ENCODE results near the gene MEI1.

MEI1 gene

DNA sequence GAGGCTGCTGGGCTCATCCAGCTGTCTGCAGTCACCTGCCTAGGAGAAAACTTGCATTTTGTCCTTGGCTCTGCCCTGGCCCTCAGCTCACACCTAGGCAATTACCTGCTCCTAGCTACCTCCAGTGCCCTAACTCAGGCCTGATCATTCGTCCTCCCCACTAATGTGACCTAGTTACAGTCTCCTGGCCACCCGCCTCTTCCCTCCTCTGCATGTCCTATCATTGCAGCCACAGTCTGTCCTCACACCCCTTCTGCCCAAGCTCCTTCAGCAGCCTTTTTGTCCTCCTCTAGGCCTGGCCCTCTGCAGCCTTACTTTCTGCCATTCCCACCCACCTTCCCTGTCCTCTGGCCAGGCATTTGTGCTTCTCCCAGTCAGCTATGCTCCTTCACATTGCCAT is 83.4 kb downstream of the MEI1 start:
- DNase-seq (ENCODE audit: low read depth, low spot score) = no peak

- DNase-seq (ENCODE audit: low read depth, low spot score) = no peak
Observed at GRCh38 chr22:41787331-41787730, 88.0 kb downstream of the MEI1 start.

GRCh38 chr22:41793871-41794270 is 94.6 kb downstream of the MEI1 start:
- DNase-seq (ENCODE audit: low read depth, low spot score) = no peak

DNA sequence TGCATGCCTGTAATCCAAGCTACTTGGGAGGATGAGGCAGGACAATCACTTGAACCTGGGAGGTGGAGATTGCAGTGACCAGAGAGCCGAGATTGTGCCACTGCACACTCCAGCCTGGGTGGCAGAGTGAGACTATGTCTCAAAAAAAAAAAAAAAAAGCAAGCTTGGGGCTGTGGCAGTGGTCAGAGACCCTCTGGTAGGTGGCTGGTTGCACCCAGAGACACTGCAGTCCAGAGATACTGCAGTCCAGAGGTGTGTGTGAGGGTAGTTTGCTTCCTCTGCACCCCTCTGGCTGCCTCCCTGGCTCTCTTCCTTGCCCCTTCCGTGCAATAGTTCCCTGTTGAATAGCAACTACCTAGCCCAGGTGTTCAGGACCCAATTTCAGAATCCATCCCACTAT is 99.4 kb downstream of the MEI1 start:
- DNase-seq (ENCODE audit: low read depth, low spot score) = no peak

DNA sequence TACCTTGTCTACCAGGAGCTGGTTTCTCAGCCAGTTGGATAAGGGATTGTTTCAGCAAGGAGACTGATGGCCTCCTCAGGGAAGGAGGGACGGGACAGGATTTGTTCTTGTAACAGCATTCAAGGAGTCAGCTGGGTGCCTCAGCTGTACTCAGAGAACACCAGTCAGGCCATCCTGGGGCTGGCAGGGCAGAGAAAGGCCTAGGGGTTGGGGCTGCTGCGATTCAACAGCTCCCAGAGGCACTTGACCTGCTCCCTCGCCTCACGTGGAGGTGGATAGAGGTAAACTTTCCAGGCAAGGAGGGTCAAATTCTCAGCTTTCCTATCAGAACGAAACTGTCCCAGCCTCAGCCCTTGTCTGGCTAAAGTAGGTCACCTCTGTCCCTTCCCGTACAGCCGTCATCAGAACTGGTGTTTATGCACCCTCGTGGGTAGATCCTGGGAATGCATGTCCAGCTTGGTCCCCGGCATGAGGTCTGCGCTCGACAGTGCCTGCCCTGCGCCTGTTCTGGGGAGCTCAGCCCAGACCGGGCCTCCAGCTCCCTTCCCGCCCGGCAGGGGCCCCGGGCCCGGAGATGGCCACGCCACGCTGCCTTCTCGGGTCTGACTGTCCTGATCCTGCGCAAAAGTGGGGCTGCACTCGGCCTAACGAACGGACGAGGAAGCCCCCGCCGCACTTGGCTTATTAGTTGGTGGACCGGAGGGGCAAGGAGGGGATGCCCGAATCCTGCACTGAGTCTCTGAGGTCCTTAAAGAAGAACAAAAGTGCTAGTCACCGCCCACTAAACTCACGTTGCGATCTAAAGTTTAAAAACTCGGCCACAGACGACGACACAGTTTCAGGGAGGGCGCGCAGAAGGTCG is 100.4 kb downstream of the MEI1 start:
- DNase-seq (ENCODE audit: low read depth, low spot score) = peak; percentile 39

GRCh38 chr22:41800348-41801146 is 101.2 kb downstream of the MEI1 start, which contains the start of gene CCDC134:
Gene CCDC134 (plus strand): TSS chr22:41800679. CDS start chr22:41808891, 8,212 bp downstream.
- peak; percentile 93 for DNase-seq (ENCODE audit: low read depth, low spot score)

DNA sequence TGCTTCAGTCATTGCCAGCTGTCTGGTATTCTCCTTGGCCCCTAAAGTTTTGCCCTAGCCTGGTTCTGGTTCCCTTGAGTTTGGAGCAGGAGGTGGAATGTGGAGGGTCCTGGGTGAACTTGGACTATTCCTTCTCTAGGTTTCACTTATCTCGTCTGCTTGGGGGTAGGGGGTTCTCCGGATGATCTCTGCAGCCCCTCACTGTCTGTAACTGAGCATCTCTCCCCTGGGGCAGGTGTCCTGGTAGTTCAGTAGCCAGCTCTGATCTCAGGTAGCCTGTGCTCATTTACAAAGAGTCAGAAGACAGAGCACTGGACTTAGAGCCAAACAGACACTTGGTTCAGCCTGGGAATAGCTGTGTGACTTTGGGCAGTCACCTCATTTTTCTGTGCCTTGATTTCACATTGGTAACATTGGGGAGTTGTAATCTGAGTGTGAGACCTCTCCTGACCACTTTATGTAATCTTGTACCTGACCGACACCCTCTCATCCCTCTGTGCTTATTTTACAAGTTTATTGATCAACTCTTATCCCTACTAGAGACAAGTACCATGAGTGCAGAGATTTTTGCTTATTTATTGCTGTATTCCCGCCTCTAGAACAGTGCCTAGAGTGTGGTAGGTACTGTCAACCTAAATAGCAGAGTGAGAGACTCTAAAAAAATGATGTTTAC is 102.0 kb downstream of the MEI1 start:
- no peak for DNase-seq (ENCODE audit: low read depth, low spot score)

DNA sequence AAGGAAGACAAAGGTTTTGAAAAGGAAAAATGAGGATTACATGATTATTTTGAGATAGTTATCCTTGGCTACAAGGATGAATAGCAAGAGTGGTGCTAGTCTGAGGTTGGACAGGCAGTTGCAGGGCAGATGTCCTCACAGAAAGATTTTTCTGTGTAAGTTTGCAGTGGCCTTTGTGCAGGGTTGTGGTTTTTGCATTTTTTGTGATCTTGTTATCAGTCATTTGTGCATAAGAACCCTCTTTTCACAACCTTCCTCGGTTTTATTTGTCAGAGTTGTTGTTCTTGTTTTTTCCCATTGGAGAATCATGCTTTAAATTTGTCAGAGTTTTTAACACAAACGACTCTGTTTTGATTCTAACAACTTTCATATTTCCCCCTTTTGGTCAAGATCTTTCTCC is 102.6 kb downstream of the MEI1 start:
- no peak for DNase-seq (ENCODE audit: low read depth, low spot score)

DNA sequence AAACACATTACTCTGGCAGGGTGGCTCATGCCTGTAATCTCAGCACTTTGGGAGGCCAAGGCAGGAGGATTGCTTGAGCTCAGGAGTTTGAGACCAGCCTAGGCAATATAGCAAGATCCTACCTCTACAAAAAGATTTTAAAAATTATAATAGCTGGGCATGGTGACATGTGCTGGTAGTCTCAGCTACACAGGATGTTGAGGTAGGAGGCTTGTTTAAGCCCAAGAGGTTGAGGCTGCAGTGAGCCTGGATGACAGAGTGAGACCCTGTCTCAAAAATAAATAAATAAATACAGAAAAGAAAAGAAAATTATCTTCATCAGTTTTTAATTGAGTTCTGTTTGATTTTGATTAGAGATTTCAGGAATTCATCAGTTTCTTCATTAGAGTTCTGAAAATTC is 106.3 kb downstream of the MEI1 start:
- no peak for DNase-seq (ENCODE audit: low read depth, low spot score)

- DNase-seq (ENCODE audit: low read depth, low spot score) = no peak
Observed at GRCh38 chr22:41808400-41808799, 109.1 kb downstream of the MEI1 start.

GRCh38 chr22:41810022-41810421 is 110.7 kb downstream of the MEI1 start:
- no peak for DNase-seq (ENCODE audit: low read depth, low spot score)

GRCh38 chr22:41812805-41813545 is 113.7 kb downstream of the MEI1 start:
- DNase-seq (ENCODE audit: low read depth, low spot score) = no peak

- DNase-seq (ENCODE audit: low read depth, low spot score) = no peak
Observed at GRCh38 chr22:41813726-41814410, 114.6 kb downstream of the MEI1 start.

DNA sequence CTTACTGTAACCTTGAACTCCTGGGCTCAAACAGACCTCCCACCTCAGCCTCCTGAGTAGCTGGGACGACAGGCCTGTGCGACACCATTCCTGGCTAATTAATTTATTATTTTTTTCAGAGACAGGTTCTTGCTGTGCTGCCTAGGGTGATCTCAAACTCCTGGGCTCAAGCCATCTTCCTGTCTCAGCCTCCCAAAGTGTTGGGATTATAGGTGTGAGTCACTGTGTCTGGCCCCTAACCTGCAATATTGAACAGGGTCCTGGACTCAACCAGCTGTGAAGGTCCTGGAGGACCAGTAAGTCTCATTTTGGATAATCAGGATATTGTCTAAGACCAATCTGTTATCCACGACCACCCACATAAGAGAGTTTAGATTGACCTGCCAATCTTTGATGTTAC is 116.4 kb downstream of the MEI1 start:
- no peak for DNase-seq (ENCODE audit: low read depth, low spot score)

DNA sequence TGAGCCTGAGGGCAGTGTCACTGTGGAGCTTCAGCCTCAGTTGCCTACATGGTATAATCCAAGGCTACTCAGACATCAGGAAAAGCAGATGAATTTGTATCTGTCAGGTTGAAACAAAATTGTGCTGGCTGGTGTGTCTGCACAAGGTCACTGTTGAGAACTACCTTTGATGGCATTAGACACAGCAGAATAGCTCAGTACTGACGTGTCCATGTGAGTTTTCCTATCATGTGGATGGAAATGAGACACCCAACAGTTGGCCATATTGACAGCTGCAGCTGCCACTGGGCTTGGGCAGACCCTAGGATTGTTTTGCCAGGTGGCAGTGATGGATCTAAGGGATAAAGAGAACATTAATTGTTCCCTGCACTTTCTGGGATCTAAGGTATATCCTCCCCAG is 116.9 kb downstream of the MEI1 start:
- no peak for DNase-seq (ENCODE audit: low read depth, low spot score)

- DNase-seq (ENCODE audit: low read depth, low spot score) = no peak
Observed at GRCh38 chr22:41816871-41817270, 117.6 kb downstream of the MEI1 start.

DNA sequence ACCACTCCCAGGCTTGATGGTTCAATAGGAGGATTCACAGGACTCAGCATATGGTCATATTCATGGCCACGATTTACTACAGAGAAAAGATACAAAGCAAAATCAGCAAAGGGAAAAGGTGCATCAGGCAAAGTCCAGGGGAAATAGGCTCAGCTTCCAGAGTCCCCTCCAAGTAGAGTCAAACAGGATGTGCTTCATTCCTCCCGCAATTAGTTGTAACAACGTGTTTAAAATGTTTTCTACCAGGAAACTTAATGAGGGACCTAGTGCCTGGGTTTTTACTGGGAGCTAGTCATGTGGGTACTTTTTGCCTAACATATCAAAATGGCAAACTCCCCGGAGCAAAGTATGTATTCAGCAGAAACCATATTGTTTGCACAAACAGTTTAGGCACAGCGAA is 118.7 kb downstream of the MEI1 start:
- DNase-seq (ENCODE audit: low read depth, low spot score) = no peak

DNA sequence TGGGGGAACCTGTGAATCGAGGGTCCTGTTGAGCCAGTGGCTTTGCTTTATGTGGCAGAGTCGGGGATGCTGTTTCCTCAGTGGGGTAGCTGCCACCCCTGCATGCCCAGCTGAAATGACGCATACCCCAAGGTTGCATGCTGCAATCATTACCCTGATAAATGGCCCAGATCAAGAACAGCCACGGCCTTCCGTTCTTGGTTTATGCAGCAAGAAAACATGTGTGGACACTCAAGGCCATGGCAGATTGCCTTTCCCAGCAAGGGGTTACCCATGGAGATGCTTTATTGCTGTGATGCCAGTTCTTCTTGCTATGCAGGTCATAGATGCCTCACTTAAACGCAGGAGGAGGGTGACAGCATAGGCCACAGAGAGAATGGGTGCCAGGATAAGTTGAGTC is 119.3 kb downstream of the MEI1 start:
- DNase-seq (ENCODE audit: low read depth, low spot score) = no peak

GRCh38 chr22:41819257-41819656 is 120.0 kb downstream of the MEI1 start:
- no peak for DNase-seq (ENCODE audit: low read depth, low spot score)

DNA sequence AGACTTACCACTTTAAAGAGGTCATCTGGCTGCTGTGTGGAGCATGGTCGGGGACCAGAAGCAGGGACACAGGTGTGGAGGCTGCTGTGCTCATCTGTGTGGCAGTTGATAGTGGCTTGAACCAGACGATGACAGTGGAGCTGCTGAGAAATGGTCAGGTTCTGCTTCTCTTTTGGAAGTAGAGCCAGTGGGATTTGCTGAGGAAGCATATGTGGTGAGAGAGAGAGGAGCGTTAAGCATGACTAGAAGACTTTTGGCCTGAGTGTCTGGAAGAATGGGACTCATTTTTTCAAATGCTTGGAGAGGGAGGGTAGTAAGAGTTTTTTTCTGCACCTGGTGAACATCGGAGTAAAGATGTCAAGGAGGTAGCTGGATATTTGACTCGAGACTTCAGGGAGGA is 121.1 kb downstream of the MEI1 start:
- DNase-seq (ENCODE audit: low read depth, low spot score) = no peak
